SK-N-SH treated with all-trans-retinoic acid at 6 μM for 48 hours (cell line): Measurements from ENCODE around the gene IKZF1.

ENCODE experiments used
- ATAC-seq: fragments of 200-7000 bp; cut with Tn5 transposase; 3 replicates; pipeline ENCODE4 v1.9.1; 2020; ENCODE audit warnings: mild to moderate bottlenecking, moderate library complexity
- ARNTL ChIP-seq: fragments of 450-650 bp; formaldehyde crosslinking; IDR thresholded peaks from 2 replicates; pipeline ENCODE4 v1.5.0; 2020; ENCODE audit warnings: low read depth, mild to moderate bottlenecking, moderate library complexity, borderline replicate concordance
- BACH2 ChIP-seq: fragments of 250-450 bp; sonication (Bioruptor Pico); IDR thresholded peaks from 2 replicates; pipeline ENCODE4 v1.9.0; 2021; ENCODE audit warnings: mild to moderate bottlenecking, borderline replicate concordance
- CSDC2 ChIP-seq: fragments of 250-450 bp; sonication (Bioruptor Pico); IDR thresholded peaks from 2 replicates; pipeline ENCODE4 v1.5.0; 2020; ENCODE audit warnings: mild to moderate bottlenecking, moderate library complexity
- ESRRG ChIP-seq: fragments of 250-450 bp; sonication (Bioruptor Pico); IDR thresholded peaks from 2 replicates; pipeline ENCODE4 v1.6.1; 2021; ENCODE audit warnings: mild to moderate bottlenecking
- GLIS3 ChIP-seq: fragments of 250-450 bp; sonication (Bioruptor Pico); IDR thresholded peaks from 2 replicates; pipeline ENCODE4 v1.5.0; 2020; ENCODE audit warnings: mild to moderate bottlenecking, moderate library complexity
- ISL1 ChIP-seq: fragments of 250-450 bp; sonication (Bioruptor Pico); IDR thresholded peaks from 2 replicates; pipeline ENCODE4 v2.1.2; 2022; ENCODE audit warnings: mild to moderate bottlenecking, moderate library complexity
- OSR1 ChIP-seq: fragments of 250-450 bp; sonication (Bioruptor Pico); IDR thresholded peaks from 2 replicates; pipeline ENCODE4 v1.8.0; 2022; ENCODE audit warnings: moderate library complexity, mild to moderate bottlenecking, inconsistent platforms
- PPARA ChIP-seq: fragments of 250-450 bp; sonication (Bioruptor Pico); IDR thresholded peaks from 2 replicates; pipeline ENCODE4 v1.5.0; 2020; ENCODE audit warnings: mild to moderate bottlenecking, borderline replicate concordance
- RARB ChIP-seq: fragments of 250-450 bp; sonication (Bioruptor Pico); IDR thresholded peaks from 2 replicates; pipeline ENCODE4 v1.8.0; 2021; ENCODE audit warnings: mild to moderate bottlenecking, moderate library complexity
- SNAI2 ChIP-seq: fragments of 250-450 bp; sonication (Bioruptor Pico); IDR thresholded peaks from 2 replicates; pipeline ENCODE4 v1.5.0; 2020; ENCODE audit warnings: mild to moderate bottlenecking, moderate library complexity
- TCF4 ChIP-seq: fragments of 250-450 bp; sonication (Bioruptor Pico); IDR thresholded peaks from 2 replicates; pipeline ENCODE4 v1.8.0; 2021; ENCODE audit warnings: mild to moderate bottlenecking, moderate library complexity, borderline replicate concordance
- TOX ChIP-seq: fragments of 250-450 bp; sonication (Bioruptor Pico); IDR thresholded peaks from 2 replicates; pipeline ENCODE4 v1.8.0; 2021; ENCODE audit warnings: mild to moderate bottlenecking, moderate library complexity, borderline replicate concordance
- ZC3H10 ChIP-seq: fragments of 250-450 bp; sonication (Bioruptor Pico); IDR thresholded peaks from 2 replicates; pipeline ENCODE4 v1.5.1; 2021; ENCODE audit warnings: mild to moderate bottlenecking, moderate library complexity
- ZFP3 ChIP-seq: fragments of 250-450 bp; sonication (Bioruptor Pico); IDR thresholded peaks from 2 replicates; pipeline ENCODE4 v1.5.0; 2020; ENCODE audit warnings: mild to moderate bottlenecking, moderate library complexity
- ZFP30 ChIP-seq: fragments of 450-650 bp; formaldehyde crosslinking; IDR thresholded peaks from 2 replicates; pipeline ENCODE4 v1.5.0; 2022; ENCODE audit warnings: mild to moderate bottlenecking, moderate library complexity
- ZNF565 ChIP-seq: fragments of 450-650 bp; formaldehyde crosslinking; conservative IDR thresholded peaks from 2 replicates; pipeline ENCODE4 v1.5.0; 2020; ENCODE audit warnings: low read depth, mild to moderate bottlenecking, moderate library complexity
- ZNF70 ChIP-seq: fragments of 450-650 bp; formaldehyde crosslinking; IDR thresholded peaks from 2 replicates; pipeline ENCODE4 v1.5.0; 2020; ENCODE audit warnings: mild to moderate bottlenecking, moderate library complexity
- ZNF8 ChIP-seq: fragments of 450-650 bp; formaldehyde crosslinking; IDR thresholded peaks from 2 replicates; pipeline ENCODE4 v1.5.0; 2020; ENCODE audit warnings: mild to moderate bottlenecking, moderate library complexity
- TF ChIP-seq, protein P1 (sequence below): fragments of 250-450 bp; sonication (Bioruptor Pico); IDR thresholded peaks from 2 replicates; pipeline ENCODE4 v1.5.1; 2021; ENCODE audit warnings: mild to moderate bottlenecking, moderate library complexity
- TF ChIP-seq, protein P2 (sequence below): fragments of 250-450 bp; sonication (Bioruptor Pico); IDR thresholded peaks from 2 replicates; pipeline ENCODE4 v1.5.0; 2020; ENCODE audit warnings: mild to moderate bottlenecking, moderate library complexity
- TF ChIP-seq, protein P3 (sequence below): fragments of 250-450 bp; sonication (Bioruptor Pico); IDR thresholded peaks from 2 replicates; pipeline ENCODE4 v1.8.0; 2021; ENCODE audit warnings: low read depth, mild to moderate bottlenecking, moderate library complexity, borderline replicate concordance
- TF ChIP-seq, protein P4 (sequence below): fragments of 250-450 bp; sonication (Bioruptor Pico); IDR thresholded peaks from 2 replicates; pipeline ENCODE4 v1.8.0; 2020; ENCODE audit warnings: mild to moderate bottlenecking, moderate library complexity, borderline replicate concordance

Gene IKZF1

DNA sequence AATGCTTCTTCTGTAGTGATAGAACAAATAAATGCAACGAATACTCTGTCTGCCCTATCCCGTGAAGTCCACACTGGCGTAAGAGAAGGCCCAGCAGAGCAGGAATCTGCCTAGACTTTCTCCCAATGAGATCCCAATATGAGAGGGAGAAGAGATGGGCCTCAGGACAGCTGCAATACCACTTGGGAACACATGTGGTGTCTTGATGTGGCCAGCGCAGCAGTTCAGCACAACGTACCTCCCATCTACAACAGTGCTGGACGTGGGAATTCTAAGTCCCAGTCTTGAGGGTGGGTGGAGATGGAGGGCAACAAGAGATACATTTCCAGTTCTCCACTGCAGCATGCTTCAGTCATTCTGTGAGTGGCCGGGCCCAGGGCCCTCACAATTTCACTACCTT, 99.9 kb downstream of the IKZF1 start:
- TF ChIP-seq ESRRG (CRISPR knock-in tag) (no peak), RARB (CRISPR knock-in tag) (no peak), GLIS3 (CRISPR knock-in tag) (no peak), ZNF565 (CRISPR knock-in tag) (no peak), PPARA (CRISPR knock-in tag) (no peak), TCF4 (CRISPR knock-in tag) (no peak), ARNTL (no peak), ZC3H10 (CRISPR knock-in tag) (no peak), CSDC2 (no peak), ISL1 (CRISPR knock-in tag) (no peak), ZNF8 (no peak), ZFP30 (no peak), SNAI2 (CRISPR knock-in tag) (no peak), ZNF70 (CRISPR knock-in tag) (no peak), OSR1 (CRISPR knock-in tag) (no peak)
- TF ChIP-seq, protein P1, sequence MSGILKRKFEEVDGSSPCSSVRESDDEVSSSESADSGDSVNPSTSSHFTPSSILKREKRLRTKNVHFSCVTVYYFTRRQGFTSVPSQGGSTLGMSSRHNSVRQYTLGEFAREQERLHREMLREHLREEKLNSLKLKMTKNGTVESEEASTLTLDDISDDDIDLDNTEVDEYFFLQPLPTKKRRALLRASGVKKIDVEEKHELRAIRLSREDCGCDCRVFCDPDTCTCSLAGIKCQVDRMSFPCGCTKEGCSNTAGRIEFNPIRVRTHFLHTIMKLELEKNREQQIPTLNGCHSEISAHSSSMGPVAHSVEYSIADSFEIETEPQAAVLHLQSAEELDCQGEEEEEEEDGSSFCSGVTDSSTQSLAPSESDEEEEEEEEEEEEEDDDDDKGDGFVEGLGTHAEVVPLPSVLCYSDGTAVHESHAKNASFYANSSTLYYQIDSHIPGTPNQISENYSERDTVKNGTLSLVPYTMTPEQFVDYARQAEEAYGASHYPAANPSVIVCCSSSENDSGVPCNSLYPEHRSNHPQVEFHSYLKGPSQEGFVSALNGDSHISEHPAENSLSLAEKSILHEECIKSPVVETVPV (CRISPR knock-in tag): no peak
- TF ChIP-seq, protein P2, sequence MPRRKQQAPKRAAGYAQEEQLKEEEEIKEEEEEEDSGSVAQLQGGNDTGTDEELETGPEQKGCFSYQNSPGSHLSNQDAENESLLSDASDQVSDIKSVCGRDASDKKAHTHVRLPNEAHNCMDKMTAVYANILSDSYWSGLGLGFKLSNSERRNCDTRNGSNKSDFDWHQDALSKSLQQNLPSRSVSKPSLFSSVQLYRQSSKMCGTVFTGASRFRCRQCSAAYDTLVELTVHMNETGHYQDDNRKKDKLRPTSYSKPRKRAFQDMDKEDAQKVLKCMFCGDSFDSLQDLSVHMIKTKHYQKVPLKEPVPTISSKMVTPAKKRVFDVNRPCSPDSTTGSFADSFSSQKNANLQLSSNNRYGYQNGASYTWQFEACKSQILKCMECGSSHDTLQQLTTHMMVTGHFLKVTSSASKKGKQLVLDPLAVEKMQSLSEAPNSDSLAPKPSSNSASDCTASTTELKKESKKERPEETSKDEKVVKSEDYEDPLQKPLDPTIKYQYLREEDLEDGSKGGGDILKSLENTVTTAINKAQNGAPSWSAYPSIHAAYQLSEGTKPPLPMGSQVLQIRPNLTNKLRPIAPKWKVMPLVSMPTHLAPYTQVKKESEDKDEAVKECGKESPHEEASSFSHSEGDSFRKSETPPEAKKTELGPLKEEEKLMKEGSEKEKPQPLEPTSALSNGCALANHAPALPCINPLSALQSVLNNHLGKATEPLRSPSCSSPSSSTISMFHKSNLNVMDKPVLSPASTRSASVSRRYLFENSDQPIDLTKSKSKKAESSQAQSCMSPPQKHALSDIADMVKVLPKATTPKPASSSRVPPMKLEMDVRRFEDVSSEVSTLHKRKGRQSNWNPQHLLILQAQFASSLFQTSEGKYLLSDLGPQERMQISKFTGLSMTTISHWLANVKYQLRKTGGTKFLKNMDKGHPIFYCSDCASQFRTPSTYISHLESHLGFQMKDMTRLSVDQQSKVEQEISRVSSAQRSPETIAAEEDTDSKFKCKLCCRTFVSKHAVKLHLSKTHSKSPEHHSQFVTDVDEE: no peak
- TF ChIP-seq, protein P3, sequence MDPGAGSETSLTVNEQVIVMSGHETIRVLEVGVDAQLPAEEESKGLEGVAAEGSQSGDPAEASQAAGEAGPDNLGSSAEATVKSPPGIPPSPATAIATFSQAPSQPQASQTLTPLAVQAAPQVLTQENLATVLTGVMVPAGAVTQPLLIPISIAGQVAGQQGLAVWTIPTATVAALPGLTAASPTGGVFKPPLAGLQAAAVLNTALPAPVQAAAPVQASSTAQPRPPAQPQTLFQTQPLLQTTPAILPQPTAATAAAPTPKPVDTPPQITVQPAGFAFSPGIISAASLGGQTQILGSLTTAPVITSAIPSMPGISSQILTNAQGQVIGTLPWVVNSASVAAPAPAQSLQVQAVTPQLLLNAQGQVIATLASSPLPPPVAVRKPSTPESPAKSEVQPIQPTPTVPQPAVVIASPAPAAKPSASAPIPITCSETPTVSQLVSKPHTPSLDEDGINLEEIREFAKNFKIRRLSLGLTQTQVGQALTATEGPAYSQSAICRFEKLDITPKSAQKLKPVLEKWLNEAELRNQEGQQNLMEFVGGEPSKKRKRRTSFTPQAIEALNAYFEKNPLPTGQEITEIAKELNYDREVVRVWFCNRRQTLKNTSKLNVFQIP (CRISPR knock-in tag): no peak
- TF ChIP-seq, protein P4, sequence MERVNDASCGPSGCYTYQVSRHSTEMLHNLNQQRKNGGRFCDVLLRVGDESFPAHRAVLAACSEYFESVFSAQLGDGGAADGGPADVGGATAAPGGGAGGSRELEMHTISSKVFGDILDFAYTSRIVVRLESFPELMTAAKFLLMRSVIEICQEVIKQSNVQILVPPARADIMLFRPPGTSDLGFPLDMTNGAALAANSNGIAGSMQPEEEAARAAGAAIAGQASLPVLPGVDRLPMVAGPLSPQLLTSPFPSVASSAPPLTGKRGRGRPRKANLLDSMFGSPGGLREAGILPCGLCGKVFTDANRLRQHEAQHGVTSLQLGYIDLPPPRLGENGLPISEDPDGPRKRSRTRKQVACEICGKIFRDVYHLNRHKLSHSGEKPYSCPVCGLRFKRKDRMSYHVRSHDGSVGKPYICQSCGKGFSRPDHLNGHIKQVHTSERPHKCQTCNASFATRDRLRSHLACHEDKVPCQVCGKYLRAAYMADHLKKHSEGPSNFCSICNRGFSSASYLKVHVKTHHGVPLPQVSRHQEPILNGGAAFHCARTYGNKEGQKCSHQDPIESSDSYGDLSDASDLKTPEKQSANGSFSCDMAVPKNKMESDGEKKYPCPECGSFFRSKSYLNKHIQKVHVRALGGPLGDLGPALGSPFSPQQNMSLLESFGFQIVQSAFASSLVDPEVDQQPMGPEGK (CRISPR knock-in tag): no peak
- ATAC-seq: peak; percentile 76

DNA sequence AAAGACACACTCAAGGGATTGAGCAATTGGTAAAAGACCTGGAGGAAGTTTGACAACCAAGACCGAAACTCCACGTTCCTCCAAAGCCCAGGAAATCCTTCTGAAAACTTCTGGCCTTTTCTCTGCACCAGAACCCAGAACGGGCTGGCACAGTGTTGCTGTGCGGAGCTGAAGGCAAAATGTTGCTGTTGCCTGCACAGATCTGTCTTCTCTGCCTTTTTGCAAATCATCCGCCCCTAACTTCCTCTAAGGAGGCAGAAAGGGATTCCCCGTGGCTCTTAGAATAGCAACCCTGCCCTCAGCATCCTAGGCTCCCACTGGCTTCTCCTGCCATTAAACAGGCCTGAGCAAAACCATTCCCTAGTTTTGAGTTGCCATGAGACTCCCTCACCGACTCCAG, 100.7 kb downstream of the IKZF1 start:
- no peak for ATAC-seq

More for the DNA sequence above, 100.7 kb downstream of the IKZF1 start:
- TF ChIP-seq PPARA (CRISPR knock-in tag) (no peak), ISL1 (CRISPR knock-in tag) (no peak), ARNTL (no peak), TOX (CRISPR knock-in tag) (no peak), TCF4 (CRISPR knock-in tag) (no peak), ZNF70 (CRISPR knock-in tag) (no peak), GLIS3 (CRISPR knock-in tag) (no peak), ZFP3 (CRISPR knock-in tag) (no peak), BACH2 (CRISPR knock-in tag) (no peak), RARB (CRISPR knock-in tag) (no peak), ESRRG (CRISPR knock-in tag) (no peak), CSDC2 (no peak), ZNF8 (no peak)
- TF ChIP-seq, protein P2: no peak
- TF ChIP-seq, protein P3 (CRISPR knock-in tag): no peak
- TF ChIP-seq, protein P1 (CRISPR knock-in tag): no peak
